ENCODE results near the gene JAZF1. TPM values are rescaled to one million over a fixed set of nuclear protein-coding genes. Genes with fewer than 3 reads are reported as not detected.

The JAZF1 gene
- polyA plus RNA-seq, 1 experiment, result 18.0 TPM

- H3K4me3 ChIP-seq (ENCODE audit: low read depth, low read length), result no peak overlapping the region
- no peak for DNase-seq (ENCODE audit: low read depth, low spot score)
- no peak for TF ChIP-seq CTCF (IDR thresholded peaks at IDR 0.05; ENCODE audit: low read depth, low read length)
- H3K27ac ChIP-seq (ENCODE audit: low read depth, low read length), result no peak overlapping the region
- CTCF ChIA-PET, result no interaction called here
- H3K27me3 ChIP-seq (ENCODE audit: control insufficient read depth, insufficient read depth, low read length), result no peaks in the 10 kb centered on the region
- POLR2A ChIA-PET, result no interaction called here
- H3K9me3 ChIP-seq (ENCODE audit: control insufficient read depth, insufficient read depth, low read length), result no peaks in the 10 kb centered on the region
Observed at GRCh38 chr7:28142650-28143049, 37.9 kb downstream of the JAZF1 start.

GRCh38 chr7:28140979-28141378 is 39.6 kb downstream of the JAZF1 start:
- Histone ChIP-seq H3K4me3 (ENCODE audit: low read depth, low read length) (no peak overlapping the region), H3K27ac (ENCODE audit: low read depth, low read length) (no peak overlapping the region), H3K9me3 (ENCODE audit: control insufficient read depth, insufficient read depth, low read length) (no peaks in the 10 kb centered on the region), H3K27me3 (ENCODE audit: control insufficient read depth, insufficient read depth, low read length) (no peaks in the 10 kb centered on the region)
- ChIA-PET POLR2A (no interaction called here), CTCF (interaction anchor here (0.9 kb wide), 2 partner anchors 11 to 15 kb away, joined by 3 read pairs; no protein-coding TSS in a partner anchor)
- DNase-seq (ENCODE audit: low read depth, low spot score), result no peak
- TF ChIP-seq CTCF (IDR thresholded peaks at IDR 0.05; ENCODE audit: low read depth, low read length), result no peak

GRCh38 chr7:28138837-28139236 is 41.8 kb downstream of the JAZF1 start:
- no peak for TF ChIP-seq CTCF (IDR thresholded peaks at IDR 0.05; ENCODE audit: low read depth, low read length)
- CTCF ChIA-PET, result no interaction called here

GRCh38 chr7:28137463-28137862 is 43.1 kb downstream of the JAZF1 start:
- no peak overlapping the region for H3K4me3 ChIP-seq (ENCODE audit: low read depth, low read length)
- ChIA-PET POLR2A (no interaction called here), CTCF (interaction anchor here (0.6 kb wide), 1 partner anchor 134 kb away, joined by 5 read pairs; no protein-coding TSS in a partner anchor)
- no peak for DNase-seq (ENCODE audit: low read depth, low spot score)
- no peak for TF ChIP-seq CTCF (IDR thresholded peaks at IDR 0.05; ENCODE audit: low read depth, low read length)
- H3K9me3 ChIP-seq (ENCODE audit: control insufficient read depth, insufficient read depth, low read length), result no peaks in the 10 kb centered on the region
- H3K27me3 ChIP-seq (ENCODE audit: control insufficient read depth, insufficient read depth, low read length), result no peaks in the 10 kb centered on the region
- no peak overlapping the region for H3K27ac ChIP-seq (ENCODE audit: low read depth, low read length)

More at GRCh38 chr7:28138837-28139236, 41.8 kb downstream of the JAZF1 start:
- Histone ChIP-seq H3K27ac (ENCODE audit: low read depth, low read length) (no peak overlapping the region), H3K9me3 (ENCODE audit: control insufficient read depth, insufficient read depth, low read length) (no peaks in the 10 kb centered on the region), H3K27me3 (ENCODE audit: control insufficient read depth, insufficient read depth, low read length) (no peaks in the 10 kb centered on the region), H3K4me3 (ENCODE audit: low read depth, low read length) (no peak overlapping the region)
- POLR2A ChIA-PET, result no interaction called here
- DNase-seq (ENCODE audit: low read depth, low spot score), result no peak

- ChIA-PET CTCF (no interaction called here), POLR2A (no interaction called here)
- Histone ChIP-seq H3K27me3 (ENCODE audit: control insufficient read depth, insufficient read depth, low read length) (no peaks in the 10 kb centered on the region), H3K9me3 (ENCODE audit: control insufficient read depth, insufficient read depth, low read length) (no peaks in the 10 kb centered on the region), H3K4me3 (ENCODE audit: low read depth, low read length) (no peak overlapping the region), H3K27ac (ENCODE audit: low read depth, low read length) (no peak overlapping the region)
- no peak for DNase-seq (ENCODE audit: low read depth, low spot score)
- no peak for TF ChIP-seq CTCF (IDR thresholded peaks at IDR 0.05; ENCODE audit: low read depth, low read length)
Observed at GRCh38 chr7:28136885-28137284, 43.7 kb downstream of the JAZF1 start.

Measured in AG04450 (cell line).